NCI-H2029 treated with DMSO at 0.1 percent for 48 hours (cell line): ENCODE measurements around the gene COPZ2.

Source experiments
- DNase-seq: peaks from one replicate; lab custom pipeline; 2025; lab: John Stamatoyannopoulos, UW

The COPZ2 gene

DNA sequence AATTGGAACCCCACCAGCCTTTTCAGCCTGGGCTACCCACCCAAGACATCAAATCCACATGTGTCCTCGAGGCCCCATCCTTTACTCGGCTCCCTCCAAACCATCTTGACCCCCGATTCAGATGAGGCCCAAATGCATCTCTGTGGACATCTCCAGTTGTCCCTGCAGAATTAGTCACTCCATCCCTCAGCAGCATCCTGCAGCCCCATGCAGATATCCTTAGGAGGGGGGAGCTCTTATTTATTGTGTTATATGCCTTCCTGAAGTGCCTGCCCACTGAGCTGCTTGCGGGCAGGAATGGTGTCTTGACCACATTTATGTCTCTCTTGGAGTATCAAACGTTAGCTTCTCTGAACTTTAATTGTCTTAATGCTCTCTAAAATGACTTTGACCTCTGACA lies 51.1 kb downstream of the COPZ2 start:
- no peak for DNase-seq

DNA sequence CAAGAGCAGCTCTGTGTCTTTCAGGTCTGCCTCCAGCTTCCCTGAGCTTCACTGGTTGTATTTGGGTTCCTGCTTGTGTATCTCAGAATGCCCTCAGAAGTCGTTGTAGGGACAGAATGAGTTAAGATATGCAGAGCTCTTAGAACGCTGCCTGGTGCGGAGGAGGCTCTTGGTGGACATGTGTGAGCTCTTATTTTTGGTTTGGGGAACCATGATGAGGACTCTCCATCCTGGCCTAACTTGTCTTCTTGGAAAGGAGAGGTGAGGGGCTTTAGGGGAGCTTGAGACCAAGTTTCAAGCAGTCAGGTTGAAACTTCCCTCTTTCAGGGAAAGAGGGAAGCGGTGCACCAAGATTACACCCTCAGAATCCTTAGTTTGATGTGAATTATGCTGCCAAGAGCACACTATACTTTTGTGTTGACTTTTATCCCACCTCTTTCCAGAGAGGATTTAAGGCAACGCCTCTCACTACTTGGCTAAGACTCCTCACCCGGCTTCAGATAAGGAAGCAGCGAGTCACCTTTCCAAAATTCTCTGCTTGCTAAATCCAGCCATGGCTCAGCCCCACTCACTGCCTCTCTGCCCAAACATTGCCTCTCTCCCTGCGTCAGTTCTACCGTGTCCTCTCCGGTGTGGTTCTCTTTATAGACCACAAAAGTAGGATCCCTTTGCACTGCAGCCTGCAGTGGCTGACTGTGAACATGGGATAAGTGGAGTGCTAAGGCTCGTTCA lies 53.9 kb downstream of the COPZ2 start:
- DNase-seq: no peak

DNA sequence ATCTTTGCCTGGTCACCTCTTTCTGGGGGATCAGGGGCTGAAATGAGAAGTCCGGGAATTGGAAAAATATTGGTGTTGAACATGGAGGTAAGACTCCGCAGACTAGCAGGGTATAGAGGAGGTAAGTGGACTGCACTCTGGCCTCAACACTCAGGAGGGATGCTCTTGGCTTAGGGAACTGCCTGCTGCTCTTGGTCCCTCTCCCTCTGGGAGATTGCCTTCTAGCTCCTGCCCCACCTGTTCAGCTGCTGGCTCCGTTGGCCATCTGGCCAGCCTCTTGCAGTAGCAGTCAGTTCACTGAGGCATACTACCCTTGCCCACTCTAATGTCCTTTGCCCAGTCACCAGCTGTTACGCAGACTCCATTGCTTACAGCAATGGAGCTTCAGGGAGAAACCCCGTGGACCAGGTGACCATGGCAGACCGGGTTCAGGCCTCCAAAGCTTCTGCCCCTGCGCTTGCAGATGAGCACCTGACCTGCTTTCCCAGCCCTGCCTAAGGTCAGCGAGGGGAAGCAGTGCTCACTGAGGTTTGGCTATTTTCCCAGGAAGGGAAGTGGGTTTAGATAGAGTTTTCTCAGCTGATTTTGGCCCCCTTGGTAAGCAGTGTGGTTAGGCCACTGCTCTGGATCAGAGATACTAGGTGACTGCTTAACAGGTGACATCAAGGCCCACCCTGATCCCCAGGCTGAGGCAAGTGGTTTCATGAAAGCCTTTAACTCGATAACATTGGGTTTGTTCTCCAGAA lies 54.8 kb downstream of the COPZ2 start:
- DNase-seq: no peak

DNA sequence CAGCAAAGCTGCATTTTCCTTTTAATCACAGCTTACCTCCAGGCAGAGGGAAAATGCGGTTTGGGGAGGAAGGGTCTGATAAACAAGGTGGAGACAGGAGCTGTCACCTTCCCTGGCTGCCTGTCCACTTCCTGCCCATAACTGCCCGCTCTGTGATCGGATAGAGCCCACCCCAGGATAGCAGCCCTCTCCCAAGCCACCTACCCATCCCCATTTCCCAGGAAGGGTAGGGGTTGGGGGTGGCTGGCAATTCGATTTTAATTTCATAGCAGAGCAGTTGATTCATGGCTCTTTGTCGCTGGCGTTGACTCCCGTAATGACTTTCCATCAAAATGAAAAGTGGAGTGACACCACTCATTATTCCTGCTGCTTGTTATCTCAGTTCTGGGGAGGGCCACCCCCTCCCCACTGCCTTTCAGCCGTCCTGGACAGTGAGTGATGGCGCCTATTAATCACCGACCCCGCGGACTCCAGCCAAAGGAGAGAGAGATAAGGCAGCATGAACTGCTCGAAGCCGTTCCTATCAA lies 55.4 kb downstream of the COPZ2 start:
- DNase-seq: no peak

DNA sequence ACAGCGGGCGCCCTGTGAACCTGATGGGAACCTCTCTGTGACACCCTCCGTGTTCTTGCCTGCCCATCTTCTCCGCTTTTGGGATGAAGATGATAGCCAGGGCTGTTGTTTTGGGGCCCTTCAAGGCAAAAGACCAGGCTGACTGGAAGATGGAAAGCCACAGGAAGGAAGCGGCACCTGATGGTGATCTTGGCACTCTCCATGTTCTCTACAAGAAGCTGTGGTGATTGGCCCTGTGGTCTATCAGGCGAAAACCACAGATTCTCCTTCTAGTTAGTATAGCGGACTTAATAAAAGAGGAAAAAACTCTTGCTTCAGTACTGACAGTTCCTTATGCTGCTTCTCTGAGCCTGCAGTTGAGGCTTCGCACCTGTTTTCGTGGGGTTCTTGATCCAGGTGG lies 56.1 kb downstream of the COPZ2 start:
- no peak for DNase-seq

DNA sequence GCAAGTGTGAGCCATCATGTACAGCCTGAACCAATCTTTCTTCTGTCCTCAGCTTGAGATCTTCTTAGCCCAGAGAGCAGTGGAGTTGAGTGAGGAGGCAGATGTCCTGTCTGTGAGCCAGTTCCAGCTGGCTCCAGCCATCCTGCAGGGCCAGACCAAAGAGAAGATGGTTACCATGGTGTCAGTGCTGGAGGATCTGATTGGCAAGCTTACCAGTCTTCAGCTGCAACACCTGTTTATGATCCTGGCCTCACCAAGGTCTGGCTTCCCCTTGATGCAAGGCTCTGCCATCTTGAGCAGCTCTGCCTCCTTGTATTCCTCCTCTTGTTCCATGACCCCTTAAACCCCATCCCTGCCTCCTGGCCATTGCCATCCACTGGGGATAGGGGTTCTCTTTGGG lies 57.1 kb downstream of the COPZ2 start:
- DNase-seq: no peak

DNA sequence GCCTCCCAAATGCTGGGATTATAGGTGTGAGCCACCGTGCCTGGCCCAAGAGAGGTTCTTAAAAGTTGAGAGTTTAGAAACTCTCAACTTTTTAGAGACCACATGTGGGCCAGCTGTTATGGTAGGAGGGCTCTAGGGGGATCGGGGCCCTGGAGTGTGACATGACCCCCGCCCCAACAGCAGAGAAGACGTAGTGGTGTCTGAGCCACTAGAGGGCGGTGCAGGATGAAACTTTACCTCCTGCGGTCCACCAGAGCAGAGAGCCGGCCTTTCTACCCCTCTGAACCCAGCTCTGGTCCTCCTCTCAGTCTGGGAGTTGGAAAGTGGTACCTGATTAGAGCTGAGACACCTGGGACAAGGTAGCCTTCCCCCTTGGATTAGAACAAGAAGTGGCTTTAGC lies 59.3 kb downstream of the COPZ2 start:
- DNase-seq: no peak
